ENCODE data around the gene PRDX5. TPM values are rescaled to one million over a fixed set of nuclear protein-coding genes. Genes with fewer than 3 reads are reported as not detected.

PRDX5 gene
- total and polyA plus RNA-seq, 8 donors, result 9.3 to 725 (median 245) TPM

DNA sequence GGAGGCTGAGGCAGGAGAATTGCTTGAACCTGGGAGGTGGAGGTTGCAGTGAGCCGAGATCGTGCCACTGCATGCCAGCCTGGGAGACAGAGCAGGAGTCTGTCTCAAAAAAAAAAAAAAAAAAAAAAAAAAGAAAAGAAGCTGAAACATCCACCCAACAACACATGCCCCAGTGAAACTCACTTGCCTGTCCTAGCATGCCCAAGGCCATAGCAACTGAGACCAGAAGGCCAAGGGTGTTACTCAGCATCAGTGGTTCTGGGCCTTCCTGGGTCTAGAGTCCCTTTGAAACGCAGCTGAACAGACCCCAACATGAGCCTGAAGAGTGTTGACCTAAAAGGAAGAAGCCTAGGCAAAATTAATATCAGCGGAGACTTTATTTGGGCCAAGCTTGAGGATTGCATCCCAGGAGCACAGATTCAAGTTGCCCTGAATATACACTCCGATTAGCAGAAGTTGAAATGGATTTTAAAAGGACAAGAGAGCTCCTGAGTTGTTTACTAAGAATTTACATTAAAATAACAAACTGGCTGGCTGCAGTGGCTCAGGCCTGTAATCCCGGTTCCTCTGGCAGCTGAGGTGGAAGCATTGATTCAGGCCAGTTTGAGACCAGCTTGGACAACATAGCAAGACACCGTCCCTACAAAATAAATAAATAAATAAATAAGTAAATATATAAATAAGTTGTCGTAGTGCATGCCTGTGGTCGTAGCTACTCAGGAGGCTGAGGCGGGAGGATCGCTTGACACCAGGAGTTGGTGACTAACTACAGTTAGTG, 7.0 kb downstream of the PRDX5 start:
- H3K36me3 ChIP-seq, result peaks cover 14 to 33% (median 28%) of the 10 kb centered on the region in 4 donors
- 71 to 87% (median 79%) methylated on average over 10 to 11 of the region's 11 CpGs for WGBS, 5 donors
- no peaks in the 10 kb centered on the region for H3K27me3 ChIP-seq
- no peak for DNase-seq
- TF ChIP-seq POLR2A (IDR thresholded peaks at IDR 0.05), result no peak
- no peak for TF ChIP-seq EP300 (IDR thresholded peaks at IDR 0.05)
- no peak for TF ChIP-seq POLR2AphosphoS5 (IDR thresholded peaks at IDR 0.05)
- TF ChIP-seq, protein P1, sequence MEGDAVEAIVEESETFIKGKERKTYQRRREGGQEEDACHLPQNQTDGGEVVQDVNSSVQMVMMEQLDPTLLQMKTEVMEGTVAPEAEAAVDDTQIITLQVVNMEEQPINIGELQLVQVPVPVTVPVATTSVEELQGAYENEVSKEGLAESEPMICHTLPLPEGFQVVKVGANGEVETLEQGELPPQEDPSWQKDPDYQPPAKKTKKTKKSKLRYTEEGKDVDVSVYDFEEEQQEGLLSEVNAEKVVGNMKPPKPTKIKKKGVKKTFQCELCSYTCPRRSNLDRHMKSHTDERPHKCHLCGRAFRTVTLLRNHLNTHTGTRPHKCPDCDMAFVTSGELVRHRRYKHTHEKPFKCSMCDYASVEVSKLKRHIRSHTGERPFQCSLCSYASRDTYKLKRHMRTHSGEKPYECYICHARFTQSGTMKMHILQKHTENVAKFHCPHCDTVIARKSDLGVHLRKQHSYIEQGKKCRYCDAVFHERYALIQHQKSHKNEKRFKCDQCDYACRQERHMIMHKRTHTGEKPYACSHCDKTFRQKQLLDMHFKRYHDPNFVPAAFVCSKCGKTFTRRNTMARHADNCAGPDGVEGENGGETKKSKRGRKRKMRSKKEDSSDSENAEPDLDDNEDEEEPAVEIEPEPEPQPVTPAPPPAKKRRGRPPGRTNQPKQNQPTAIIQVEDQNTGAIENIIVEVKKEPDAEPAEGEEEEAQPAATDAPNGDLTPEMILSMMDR (IDR thresholded peaks at IDR 0.05), result no peak
- H3K4me3 ChIP-seq, result no peak overlapping the region
- H3K9me3 ChIP-seq, result no peaks in the 10 kb centered on the region
- intact Hi-C loops (cut with DNase I; ENCODE audit: low total_unique reads), result no loop called here
- H3K4me1 ChIP-seq, result peaks cover 5 to 45% (median 39%) of the 10 kb centered on the region in 4 donors
- no peak overlapping the region for H3K27ac ChIP-seq

DNA sequence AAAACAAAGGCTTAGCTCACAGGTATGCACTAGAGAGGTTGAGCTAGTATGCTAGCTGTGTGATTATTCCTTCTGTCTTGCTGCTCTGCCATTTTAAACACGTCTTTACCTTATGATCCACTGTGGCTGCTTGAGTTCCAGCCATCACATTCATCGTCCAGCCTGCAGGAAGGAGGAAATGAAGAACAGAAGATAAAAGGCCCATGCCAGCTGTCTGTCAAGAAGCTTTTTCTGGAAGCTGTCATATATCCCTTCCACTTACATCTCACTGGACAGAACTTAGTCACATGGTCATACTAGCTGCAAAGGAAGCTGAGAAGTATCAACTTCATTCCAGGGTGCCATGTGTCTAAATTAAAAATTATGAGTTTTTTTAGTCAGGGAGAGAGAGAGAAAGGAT, 9.5 kb downstream of the PRDX5 start:
- 83 to 93% (median 90%) methylated on average over 2 of the region's 2 CpGs for WGBS, 5 donors
- DNase-seq, result no peak
- Histone ChIP-seq H3K4me3 (no peak overlapping the region), H3K27ac (no peak overlapping the region), H3K36me3 (peaks cover 7 to 12% (median 10%) of the 10 kb centered on the region in 4 donors), H3K27me3 (no peaks in the 10 kb centered on the region), H3K9me3 (no peaks in the 10 kb centered on the region), H3K4me1 (peaks cover 6 to 41% (median 36%) of the 10 kb centered on the region in 4 donors)
- TF ChIP-seq POLR2A (IDR thresholded peaks at IDR 0.05), result no peak
- TF ChIP-seq POLR2AphosphoS5 (IDR thresholded peaks at IDR 0.05), result no peak
- no peak for TF ChIP-seq EP300 (IDR thresholded peaks at IDR 0.05)
- TF ChIP-seq, protein P1 (IDR thresholded peaks at IDR 0.05), result no peak
- intact Hi-C loops (cut with DNase I; ENCODE audit: low total_unique reads), result no loop called here

DNA sequence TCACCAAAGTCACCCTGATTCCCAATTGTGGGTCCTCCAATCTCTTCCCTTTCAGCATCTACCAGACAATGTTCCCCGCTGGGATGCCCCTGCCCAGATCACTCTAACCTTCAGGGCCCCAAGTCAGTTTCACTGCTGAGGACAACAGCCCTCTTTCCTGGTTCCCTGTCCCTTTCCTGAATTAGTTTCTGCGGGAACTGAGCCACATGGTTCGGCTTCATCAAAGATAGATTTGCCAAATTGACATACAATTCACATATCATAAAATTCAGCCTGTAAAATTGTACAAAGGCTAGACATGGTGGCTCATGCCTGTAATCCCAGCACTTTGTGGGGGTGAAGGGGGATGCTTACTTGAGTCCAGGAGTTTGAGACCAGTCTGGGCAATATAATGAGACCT, 10.1 kb downstream of the PRDX5 start:
- H3K27ac ChIP-seq, result no peak overlapping the region
- WGBS, 5 donors, result 82 to 90% (median 83%) methylated on average over 3 of the region's 3 CpGs
- intact Hi-C loops (cut with DNase I; ENCODE audit: low total_unique reads), result no loop called here
- peaks cover under 1 to 6% (median 4%) of the 10 kb centered on the region in 4 donors for H3K36me3 ChIP-seq
- H3K4me1 ChIP-seq, result peaks cover 9 to 39% (median 33%) of the 10 kb centered on the region in 4 donors
- TF ChIP-seq POLR2A (IDR thresholded peaks at IDR 0.05) (no peak), EP300 (IDR thresholded peaks at IDR 0.05) (no peak), POLR2AphosphoS5 (IDR thresholded peaks at IDR 0.05) (no peak)
- TF ChIP-seq, protein P1 (IDR thresholded peaks at IDR 0.05), result no peak
- no peak for DNase-seq
- H3K4me3 ChIP-seq, result no peak overlapping the region
- H3K27me3 ChIP-seq, result no peaks in the 10 kb centered on the region
- H3K9me3 ChIP-seq, result no peaks in the 10 kb centered on the region

DNA sequence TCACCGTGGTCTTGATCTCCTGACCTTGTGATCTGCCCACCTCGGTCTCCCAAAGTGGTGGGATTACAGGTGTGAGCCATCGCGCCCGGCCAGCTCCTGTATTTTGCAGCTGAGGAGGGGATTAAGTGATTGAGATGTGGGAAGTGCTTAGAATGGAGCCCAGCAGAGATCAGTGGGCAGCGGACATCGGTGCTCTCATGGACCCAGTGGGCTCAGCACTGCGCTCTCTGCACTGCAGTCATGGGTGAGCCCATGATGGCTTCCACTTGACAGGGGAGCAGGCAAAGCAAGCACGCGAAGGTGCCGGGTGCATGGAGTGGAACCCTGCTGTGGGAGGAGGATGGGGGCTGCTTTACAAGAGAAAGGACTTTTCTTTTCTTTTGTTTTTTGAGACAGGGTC, 13.0 kb downstream of the PRDX5 start:
- no peak for TF ChIP-seq EP300 (IDR thresholded peaks at IDR 0.05)
- TF ChIP-seq, protein P1 (IDR thresholded peaks at IDR 0.05), result no peak
- no peak for TF ChIP-seq POLR2A (IDR thresholded peaks at IDR 0.05)
- TF ChIP-seq POLR2AphosphoS5 (IDR thresholded peaks at IDR 0.05), result no peak
- Histone ChIP-seq H3K9me3 (no peaks in the 10 kb centered on the region), H3K36me3 (no peaks in the 10 kb centered on the region), H3K27ac (peak overlapping the region in 1 of 5 donors; percentile 79), H3K4me1 (peaks cover 9 to 45% (median 35%) of the 10 kb centered on the region in 4 donors), H3K27me3 (no peaks in the 10 kb centered on the region), H3K4me3 (no peak overlapping the region)
- intact Hi-C loops (cut with DNase I; ENCODE audit: low total_unique reads), result no loop called here
- DNase-seq, result no peak
- 84 to 90% (median 88%) methylated on average over 11 of the region's 11 CpGs for WGBS, 5 donors

Measured in stomach (tissue), 9 donors.